WTC11 (cell line): ENCODE results near the gene FOLR1.
"Not testable (repeated sequence)": the region's sequence is repeated elsewhere in the genome, so short reads cannot be mapped to it uniquely, and the experiment has no call there.

Source experiments
- ATF1 ChIP-seq: sonication (generic); formaldehyde crosslinking; IDR thresholded peaks from 2 replicates; pipeline ENCODE4 v1.8.1; 2023; ENCODE audit warnings: mild to moderate bottlenecking, moderate library complexity, missing genetic modification reagents
- CREM ChIP-seq: sonication (generic); formaldehyde crosslinking; IDR thresholded peaks from 2 replicates; pipeline ENCODE4 v1.8.1; 2022; ENCODE audit warnings: mild to moderate bottlenecking, missing genetic modification reagents, moderate library complexity
- TF ChIP-seq, protein P1 (sequence below): sonication (generic); formaldehyde crosslinking; IDR thresholded peaks from 2 replicates; pipeline ENCODE4 v1.8.1; 2022; ENCODE audit warnings: low read depth, missing genetic modification reagents, borderline replicate concordance
- TF ChIP-seq, protein P2 (sequence below): fragments of 200-600 bp; IDR thresholded peaks from 2 replicates; pipeline ENCODE4 v1.8.0; 2022; ENCODE audit warnings: antibody characterized with exemption

DNA sequence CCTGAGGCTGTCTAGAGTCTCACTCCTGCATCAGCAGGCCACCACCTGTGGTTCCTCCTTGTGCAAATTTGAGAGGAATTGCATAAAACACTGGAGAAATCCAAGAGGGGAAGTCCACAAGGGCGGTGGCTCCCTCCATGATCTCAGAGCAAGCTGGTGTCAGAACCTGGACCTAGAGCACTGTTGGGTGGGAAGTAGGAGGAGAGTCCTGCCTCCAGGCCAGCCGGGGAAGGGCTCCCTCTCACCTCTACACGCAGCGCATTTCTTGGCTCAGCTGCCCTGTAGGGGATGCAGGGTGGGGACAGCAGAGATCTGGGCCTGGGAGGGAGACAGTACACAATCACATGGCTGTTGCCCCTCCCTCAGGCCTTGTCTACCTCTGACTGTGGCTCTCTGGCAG lies 19.9 kb upstream of the FOLR1 start:
- TF ChIP-seq, protein P1, sequence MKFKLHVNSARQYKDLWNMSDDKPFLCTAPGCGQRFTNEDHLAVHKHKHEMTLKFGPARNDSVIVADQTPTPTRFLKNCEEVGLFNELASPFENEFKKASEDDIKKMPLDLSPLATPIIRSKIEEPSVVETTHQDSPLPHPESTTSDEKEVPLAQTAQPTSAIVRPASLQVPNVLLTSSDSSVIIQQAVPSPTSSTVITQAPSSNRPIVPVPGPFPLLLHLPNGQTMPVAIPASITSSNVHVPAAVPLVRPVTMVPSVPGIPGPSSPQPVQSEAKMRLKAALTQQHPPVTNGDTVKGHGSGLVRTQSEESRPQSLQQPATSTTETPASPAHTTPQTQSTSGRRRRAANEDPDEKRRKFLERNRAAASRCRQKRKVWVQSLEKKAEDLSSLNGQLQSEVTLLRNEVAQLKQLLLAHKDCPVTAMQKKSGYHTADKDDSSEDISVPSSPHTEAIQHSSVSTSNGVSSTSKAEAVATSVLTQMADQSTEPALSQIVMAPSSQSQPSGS: not testable (repeated sequence)
- TF ChIP-seq, protein P2, sequence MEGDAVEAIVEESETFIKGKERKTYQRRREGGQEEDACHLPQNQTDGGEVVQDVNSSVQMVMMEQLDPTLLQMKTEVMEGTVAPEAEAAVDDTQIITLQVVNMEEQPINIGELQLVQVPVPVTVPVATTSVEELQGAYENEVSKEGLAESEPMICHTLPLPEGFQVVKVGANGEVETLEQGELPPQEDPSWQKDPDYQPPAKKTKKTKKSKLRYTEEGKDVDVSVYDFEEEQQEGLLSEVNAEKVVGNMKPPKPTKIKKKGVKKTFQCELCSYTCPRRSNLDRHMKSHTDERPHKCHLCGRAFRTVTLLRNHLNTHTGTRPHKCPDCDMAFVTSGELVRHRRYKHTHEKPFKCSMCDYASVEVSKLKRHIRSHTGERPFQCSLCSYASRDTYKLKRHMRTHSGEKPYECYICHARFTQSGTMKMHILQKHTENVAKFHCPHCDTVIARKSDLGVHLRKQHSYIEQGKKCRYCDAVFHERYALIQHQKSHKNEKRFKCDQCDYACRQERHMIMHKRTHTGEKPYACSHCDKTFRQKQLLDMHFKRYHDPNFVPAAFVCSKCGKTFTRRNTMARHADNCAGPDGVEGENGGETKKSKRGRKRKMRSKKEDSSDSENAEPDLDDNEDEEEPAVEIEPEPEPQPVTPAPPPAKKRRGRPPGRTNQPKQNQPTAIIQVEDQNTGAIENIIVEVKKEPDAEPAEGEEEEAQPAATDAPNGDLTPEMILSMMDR: not testable (repeated sequence)
- TF ChIP-seq ATF1, CREM (CRISPR knock-in tag): not testable (repeated sequence)
